ENCODE measurements around the gene SORBS2.
A peak's percentile ranks its signal among the peaks of the same experiment; 100 is the strongest.

Gene SORBS2

GRCh38 chr4:185702147-185702663 is 109.8 kb downstream of the SORBS2 start:
- H3K36me3 ChIP-seq (replicated peaks) = no peaks in the 10 kb centered on the region
- TF ChIP-seq CTCF (IDR thresholded peaks at IDR 0.05; ENCODE audit: low read depth, low read length, missing control alignments) = no peak
- no peak overlapping the region for H3K27ac ChIP-seq
- no peak for DNase-seq
- in situ Hi-C loops (cut with HindIII; ENCODE audit: low pct_ligation_motif_present, low sequenced_read_pairs) = no loop called here
- no peaks in the 10 kb centered on the region for H3K27me3 ChIP-seq (replicated peaks)
- no peak overlapping the region for H3K4me3 ChIP-seq (ENCODE audit: low read depth, low read length)

GRCh38 chr4:185700630-185701029 is 111.4 kb downstream of the SORBS2 start:
- TF ChIP-seq CTCF (IDR thresholded peaks at IDR 0.05; ENCODE audit: low read depth, low read length, missing control alignments) = no peak
- in situ Hi-C loops (cut with HindIII; ENCODE audit: low pct_ligation_motif_present, low sequenced_read_pairs) = no loop called here
- no peak for DNase-seq
- H3K27ac ChIP-seq = peak overlapping the region; percentile 19
- no peaks in the 10 kb centered on the region for H3K36me3 ChIP-seq (replicated peaks)
- H3K27me3 ChIP-seq (replicated peaks) = no peaks in the 10 kb centered on the region
- H3K4me3 ChIP-seq (ENCODE audit: low read depth, low read length) = no peak overlapping the region

GRCh38 chr4:185700048-185700447 is 111.9 kb downstream of the SORBS2 start:
- DNase-seq = no peak
- no peaks in the 10 kb centered on the region for H3K27me3 ChIP-seq (replicated peaks)
- no peak for TF ChIP-seq CTCF (IDR thresholded peaks at IDR 0.05; ENCODE audit: low read depth, low read length, missing control alignments)
- H3K4me3 ChIP-seq (ENCODE audit: low read depth, low read length) = no peak overlapping the region
- in situ Hi-C loops (cut with HindIII; ENCODE audit: low pct_ligation_motif_present, low sequenced_read_pairs) = no loop called here
- H3K27ac ChIP-seq = peak overlapping the region; percentile 19
- no peaks in the 10 kb centered on the region for H3K36me3 ChIP-seq (replicated peaks)

GRCh38 chr4:185697488-185697887 is 114.5 kb downstream of the SORBS2 start:
- Histone ChIP-seq H3K27me3 (replicated peaks) (no peaks in the 10 kb centered on the region), H3K36me3 (replicated peaks) (no peaks in the 10 kb centered on the region), H3K4me3 (ENCODE audit: low read depth, low read length) (no peak overlapping the region), H3K27ac (no peak overlapping the region)
- no peak for TF ChIP-seq CTCF (IDR thresholded peaks at IDR 0.05; ENCODE audit: low read depth, low read length, missing control alignments)
- in situ Hi-C loops (cut with HindIII; ENCODE audit: low pct_ligation_motif_present, low sequenced_read_pairs) = no loop called here
- no peak for DNase-seq

- no peak overlapping the region for H3K27ac ChIP-seq
- TF ChIP-seq CTCF (IDR thresholded peaks at IDR 0.05; ENCODE audit: low read depth, low read length, missing control alignments) = no peak
- H3K27me3 ChIP-seq (replicated peaks) = no peaks in the 10 kb centered on the region
- DNase-seq = no peak
- no peak overlapping the region for H3K4me3 ChIP-seq (ENCODE audit: low read depth, low read length)
- in situ Hi-C loops (cut with HindIII; ENCODE audit: low pct_ligation_motif_present, low sequenced_read_pairs) = no loop called here
- H3K36me3 ChIP-seq (replicated peaks) = no peaks in the 10 kb centered on the region
These were observed 116.3 kb downstream of the SORBS2 start for GRCh38 chr4:185695743-185696142.

GRCh38 chr4:185693548-185694215 is 118.3 kb downstream of the SORBS2 start:
- TF ChIP-seq CTCF (IDR thresholded peaks at IDR 0.05; ENCODE audit: low read depth, low read length, missing control alignments) = no peak
- no peak for DNase-seq
- no peak overlapping the region for H3K4me3 ChIP-seq (ENCODE audit: low read depth, low read length)
- in situ Hi-C loops (cut with HindIII; ENCODE audit: low pct_ligation_motif_present, low sequenced_read_pairs) = no loop called here
- no peaks in the 10 kb centered on the region for H3K27me3 ChIP-seq (replicated peaks)
- no peaks in the 10 kb centered on the region for H3K36me3 ChIP-seq (replicated peaks)
- H3K27ac ChIP-seq = peak overlapping the region; percentile 31

All from brain microvascular endothelial cell (primary cell).